ENCODE results near the gene CPOX.

The CPOX gene

DNA sequence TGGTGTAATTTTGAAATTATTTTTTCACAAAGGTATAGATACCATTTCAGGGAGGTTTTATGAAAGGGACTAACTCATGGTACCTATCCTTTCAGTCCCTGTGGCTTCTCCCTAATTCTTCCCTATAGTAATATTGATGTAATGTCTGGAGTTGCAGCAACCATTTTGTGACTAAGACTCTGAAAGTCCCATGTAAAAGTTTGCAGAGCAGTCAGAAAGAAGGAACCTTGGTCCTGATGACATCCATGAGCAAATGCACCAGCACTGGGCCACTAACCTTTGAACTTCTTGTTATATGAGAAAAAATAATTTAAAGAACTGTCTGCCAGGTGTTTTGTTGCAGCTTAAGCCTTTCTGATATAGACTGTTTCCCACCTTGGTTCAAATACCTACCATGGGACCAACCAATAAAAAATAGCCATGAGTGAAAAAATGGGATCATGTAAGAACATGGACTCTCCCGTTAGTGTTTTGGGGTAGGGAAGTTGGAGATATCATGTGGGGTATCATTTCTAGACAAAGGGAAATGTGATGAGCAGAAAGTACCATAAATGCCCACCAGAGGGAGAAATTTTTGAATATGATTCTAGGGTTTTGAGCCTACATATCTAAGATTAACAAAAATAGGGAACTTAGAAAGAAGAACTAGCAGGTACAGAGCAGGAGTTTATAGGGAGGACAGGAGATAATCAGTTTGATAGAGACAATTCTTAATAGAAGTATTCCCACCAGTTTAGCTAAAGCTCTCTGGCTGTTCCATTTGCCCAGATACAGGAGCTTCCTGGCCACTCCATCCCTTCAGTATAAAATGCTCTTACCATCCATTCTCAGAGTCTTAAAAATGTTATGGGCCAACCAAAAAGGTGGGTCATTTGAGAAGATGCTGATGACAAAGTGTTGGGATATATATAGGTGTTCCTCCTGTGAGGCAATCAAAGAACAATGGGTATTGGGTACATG lies 3.4 kb upstream of the CPOX start:
- no peak for TF ChIP-seq ZBTB7A (IDR thresholded peaks at IDR 0.05; ENCODE audit: low read depth)
- no peak for TF ChIP-seq CEBPB (IDR thresholded peaks at IDR 0.05)
- TF ChIP-seq TAF1 (IDR thresholded peaks at IDR 0.05; ENCODE audit: low read depth), result no peak
- TF ChIP-seq, protein P1, sequence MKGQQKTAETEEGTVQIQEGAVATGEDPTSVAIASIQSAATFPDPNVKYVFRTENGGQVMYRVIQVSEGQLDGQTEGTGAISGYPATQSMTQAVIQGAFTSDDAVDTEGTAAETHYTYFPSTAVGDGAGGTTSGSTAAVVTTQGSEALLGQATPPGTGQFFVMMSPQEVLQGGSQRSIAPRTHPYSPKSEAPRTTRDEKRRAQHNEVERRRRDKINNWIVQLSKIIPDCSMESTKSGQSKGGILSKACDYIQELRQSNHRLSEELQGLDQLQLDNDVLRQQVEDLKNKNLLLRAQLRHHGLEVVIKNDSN (IDR thresholded peaks at IDR 0.05), result no peak
- no peak for TF ChIP-seq REST (IDR thresholded peaks at IDR 0.05; ENCODE audit: low read depth)
- no peak for TF ChIP-seq EP300 (IDR thresholded peaks at IDR 0.05; ENCODE audit: borderline replicate concordance)
- TF ChIP-seq EGR1 (IDR thresholded peaks at IDR 0.05), result no peak
- TF ChIP-seq TCF12 (IDR thresholded peaks at IDR 0.05; ENCODE audit: low read depth), result no peak
- no peak; the same call in none of the 2 replicates for TF ChIP-seq RAD21 (IDR thresholded peaks at IDR 0.05; ENCODE audit: low read depth)
- no peak for TF ChIP-seq YY1 (IDR thresholded peaks at IDR 0.05; ENCODE audit: low read depth)
- TF ChIP-seq, protein P2, sequence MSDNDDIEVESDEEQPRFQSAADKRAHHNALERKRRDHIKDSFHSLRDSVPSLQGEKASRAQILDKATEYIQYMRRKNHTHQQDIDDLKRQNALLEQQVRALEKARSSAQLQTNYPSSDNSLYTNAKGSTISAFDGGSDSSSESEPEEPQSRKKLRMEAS (IDR thresholded peaks at IDR 0.05), result no peak
- TF ChIP-seq FOXM1 (IDR thresholded peaks at IDR 0.05; ENCODE audit: borderline replicate concordance, low read depth), result no peak
- TF ChIP-seq TEAD4 (IDR thresholded peaks at IDR 0.05), result no peak
- no peak for TF ChIP-seq NFIC (IDR thresholded peaks at IDR 0.05)

DNA sequence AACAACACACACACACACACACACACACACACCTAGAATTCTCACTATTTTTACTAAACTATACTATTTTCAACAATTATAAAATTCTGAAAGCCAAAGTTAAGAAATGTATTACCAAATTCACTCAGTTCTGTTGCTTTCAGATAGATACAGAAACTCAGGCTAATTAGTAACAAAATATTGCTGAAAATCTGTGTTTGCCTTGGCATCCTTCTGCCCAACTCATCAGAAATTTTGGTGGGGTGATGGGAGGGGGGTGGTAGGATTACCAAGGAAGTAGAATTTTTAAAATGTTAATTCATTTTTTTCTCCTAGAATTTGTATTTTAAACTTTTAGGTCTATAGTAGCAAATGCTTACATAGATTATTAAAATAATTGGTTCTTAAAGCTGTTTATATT lies 2.7 kb upstream of the CPOX start:
- TF ChIP-seq, protein P1 (IDR thresholded peaks at IDR 0.05), result no peak
- no peak for TF ChIP-seq REST (IDR thresholded peaks at IDR 0.05; ENCODE audit: low read depth)

DNA sequence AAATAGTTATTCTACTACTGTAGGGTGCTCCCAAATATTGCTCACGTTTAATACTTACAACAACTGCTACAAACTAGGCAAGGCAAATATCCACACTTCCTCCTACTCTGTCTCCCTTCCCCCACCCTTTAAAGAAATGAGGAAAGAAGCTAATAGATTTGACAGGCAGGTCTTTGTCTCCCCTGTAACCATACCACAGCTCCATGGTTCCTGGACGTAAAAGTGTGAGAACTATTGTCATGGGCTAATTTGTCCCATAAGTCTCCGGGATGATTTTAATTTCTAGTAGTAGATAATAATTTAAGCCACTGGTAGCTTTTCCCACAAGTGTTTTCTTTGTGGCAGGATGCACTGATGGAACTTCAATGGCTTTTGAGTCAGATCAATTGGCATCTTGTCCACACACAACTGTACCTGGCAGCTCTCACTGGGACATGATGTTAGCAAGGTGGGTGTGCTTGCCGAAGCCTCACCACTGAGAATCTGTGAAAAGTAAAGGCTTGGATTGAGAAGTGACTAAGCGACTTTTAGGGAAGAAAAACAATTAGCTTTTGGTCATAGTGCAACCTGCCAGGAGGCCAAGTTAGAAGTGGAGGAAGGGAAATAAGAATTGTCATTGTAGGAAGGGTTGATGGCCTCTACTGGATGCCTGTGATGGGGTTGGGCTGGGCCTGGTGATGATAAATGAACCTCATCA lies 1.4 kb upstream of the CPOX start:
- no peak for TF ChIP-seq CEBPB (IDR thresholded peaks at IDR 0.05)
- no peak for TF ChIP-seq ZBTB7A (IDR thresholded peaks at IDR 0.05; ENCODE audit: low read depth)
- TF ChIP-seq TAF1 (IDR thresholded peaks at IDR 0.05; ENCODE audit: low read depth), result no peak
- TF ChIP-seq YY1 (IDR thresholded peaks at IDR 0.05; ENCODE audit: low read depth), result no peak
- TF ChIP-seq, protein P1 (IDR thresholded peaks at IDR 0.05), result no peak
- TF ChIP-seq, protein P2 (IDR thresholded peaks at IDR 0.05), result no peak
- TF ChIP-seq TEAD4 (IDR thresholded peaks at IDR 0.05), result no peak
- no peak for TF ChIP-seq RAD21 (IDR thresholded peaks at IDR 0.05; ENCODE audit: low read depth)
- no peak for TF ChIP-seq REST (IDR thresholded peaks at IDR 0.05; ENCODE audit: low read depth)
- TF ChIP-seq CREB1 (IDR thresholded peaks at IDR 0.05; ENCODE audit: low read depth), result no peak
- TF ChIP-seq EGR1 (IDR thresholded peaks at IDR 0.05), result no peak
- TF ChIP-seq EP300 (IDR thresholded peaks at IDR 0.05; ENCODE audit: borderline replicate concordance), result no peak
- TF ChIP-seq FOXM1 (IDR thresholded peaks at IDR 0.05; ENCODE audit: borderline replicate concordance, low read depth), result no peak
- TF ChIP-seq TCF12 (IDR thresholded peaks at IDR 0.05; ENCODE audit: low read depth), result no peak
